BJ (cell line): Measurements from ENCODE around the gene NOTCH1. TPM values are rescaled to one million over a fixed set of nuclear protein-coding genes. Genes with fewer than 3 reads are reported as not detected.

ENCODE experiments used
- CTCF ChIA-PET: fragments of 350-600 bp; formaldehyde crosslinking; extraction: SDS; loops from one replicate; lab custom pipeline; 2021; ENCODE audit warnings: antibody characterized with exemption, inconsistent platforms; lab: Yijun Ruan, JAX
- POLR2A ChIA-PET: fragments of 300-600 bp; sonication (Branson Sonifier 250); formaldehyde crosslinking; extraction: SDS; loops from one replicate; lab custom pipeline; 2021; ENCODE audit warnings: antibody characterized with exemption; lab: Charles Lee
- DNase-seq: peaks from one replicate; pipeline ENCODE4 v3.0.0-alpha.2; 2011; ENCODE audit warnings: low read depth
- H3K27me3 ChIP-seq: 2 replicates; pipeline ENCODE4 v1.6.0; 2011; ENCODE audit warnings: low read length; ENCODE audit not compliant: control insufficient read depth, insufficient read depth
- H3K36me3 ChIP-seq: 2 replicates; pipeline ENCODE4 v1.5.1; 2011; ENCODE audit warnings: low read length; ENCODE audit not compliant: control insufficient read depth, insufficient read depth
- H3K4me3 ChIP-seq: 2 replicates; pipeline ENCODE4 v1.5.1; 2011; ENCODE audit warnings: low read depth, mild to moderate bottlenecking, control low read depth, low read length
- polyA plus RNA-seq: library from polyadenylated mRNA; depleted of rRNA; stranded (reverse); fragments of >200 nt; gene quantifications from 2 replicates; pipeline ENCODE4 v1.2.3, GENCODE V29; 2011
- TF ChIP-seq, protein P1 (sequence below): IDR thresholded peaks from 2 replicates; pipeline ENCODE4 v1.5.1; 2011; ENCODE audit warnings: low read depth, mild to moderate bottlenecking, control low read depth, inconsistent platforms, low read length, moderate library complexity; ENCODE audit not compliant: insufficient read depth

NOTCH1 gene
- polyA plus RNA-seq, 1 experiment, result 1.3 TPM

DNA sequence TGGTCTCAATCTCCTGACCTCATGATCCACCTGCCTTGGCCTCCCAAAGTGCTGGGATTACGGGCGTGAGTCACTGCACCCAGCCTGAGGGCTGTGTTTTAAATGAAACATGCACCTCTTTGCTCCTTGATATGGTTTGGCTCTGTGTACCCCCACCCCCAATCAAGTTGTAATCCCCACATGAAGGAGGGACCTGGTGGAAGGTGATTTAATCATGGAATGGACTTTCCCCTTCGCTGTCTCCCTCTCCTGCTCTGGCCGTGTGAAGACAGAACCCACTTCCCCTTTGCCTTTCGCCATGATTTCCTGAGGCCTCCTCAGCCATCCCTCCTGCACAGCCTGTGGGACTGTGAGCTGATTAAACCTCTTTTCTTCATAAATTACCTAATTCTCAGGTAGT is 12.5 kb upstream of the NOTCH1 start:
- no peak for DNase-seq
- ChIA-PET POLR2A (interaction anchor here (0.8 kb wide), 1 partner anchor 76 kb away, joined by 18 read pairs; no protein-coding TSS in a partner anchor), CTCF (no interaction called here)
- no peak overlapping the region for H3K4me3 ChIP-seq
- H3K36me3 ChIP-seq, result no peaks in the 10 kb centered on the region
- H3K27me3 ChIP-seq, result no peaks in the 10 kb centered on the region
- TF ChIP-seq, protein P1, sequence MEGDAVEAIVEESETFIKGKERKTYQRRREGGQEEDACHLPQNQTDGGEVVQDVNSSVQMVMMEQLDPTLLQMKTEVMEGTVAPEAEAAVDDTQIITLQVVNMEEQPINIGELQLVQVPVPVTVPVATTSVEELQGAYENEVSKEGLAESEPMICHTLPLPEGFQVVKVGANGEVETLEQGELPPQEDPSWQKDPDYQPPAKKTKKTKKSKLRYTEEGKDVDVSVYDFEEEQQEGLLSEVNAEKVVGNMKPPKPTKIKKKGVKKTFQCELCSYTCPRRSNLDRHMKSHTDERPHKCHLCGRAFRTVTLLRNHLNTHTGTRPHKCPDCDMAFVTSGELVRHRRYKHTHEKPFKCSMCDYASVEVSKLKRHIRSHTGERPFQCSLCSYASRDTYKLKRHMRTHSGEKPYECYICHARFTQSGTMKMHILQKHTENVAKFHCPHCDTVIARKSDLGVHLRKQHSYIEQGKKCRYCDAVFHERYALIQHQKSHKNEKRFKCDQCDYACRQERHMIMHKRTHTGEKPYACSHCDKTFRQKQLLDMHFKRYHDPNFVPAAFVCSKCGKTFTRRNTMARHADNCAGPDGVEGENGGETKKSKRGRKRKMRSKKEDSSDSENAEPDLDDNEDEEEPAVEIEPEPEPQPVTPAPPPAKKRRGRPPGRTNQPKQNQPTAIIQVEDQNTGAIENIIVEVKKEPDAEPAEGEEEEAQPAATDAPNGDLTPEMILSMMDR, result no peak

DNA sequence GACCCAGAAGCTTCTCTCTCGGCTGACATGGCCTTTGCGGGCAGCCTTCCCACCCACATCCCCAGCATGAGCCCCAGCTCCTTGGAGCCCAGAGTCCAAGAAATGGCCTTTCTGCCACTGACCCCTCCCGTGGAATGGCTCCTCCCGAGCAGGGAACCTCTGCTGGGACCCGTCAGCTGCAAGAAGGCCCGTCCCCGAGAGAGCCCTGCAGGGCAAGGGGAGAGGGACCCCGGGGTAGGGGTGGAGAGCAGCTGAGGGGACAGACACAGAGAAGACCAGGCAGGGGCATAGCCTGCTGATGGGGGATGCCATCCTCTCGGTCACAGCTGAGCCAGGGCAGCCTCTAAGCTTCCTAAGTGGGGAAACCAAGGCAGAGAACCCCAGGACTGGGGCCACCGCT is 11.2 kb upstream of the NOTCH1 start:
- no peak overlapping the region for H3K4me3 ChIP-seq
- ChIA-PET POLR2A (no interaction called here), CTCF (interaction anchor here (0.8 to 1.2 kb wide), 3 partner anchors 31 to 75 kb away, joined by 3 to 5 read pairs (median 3); no protein-coding TSS in a partner anchor)
- no peak for DNase-seq
- H3K27me3 ChIP-seq, result no peaks in the 10 kb centered on the region
- TF ChIP-seq, protein P1, result no peak
- no peaks in the 10 kb centered on the region for H3K36me3 ChIP-seq

DNA sequence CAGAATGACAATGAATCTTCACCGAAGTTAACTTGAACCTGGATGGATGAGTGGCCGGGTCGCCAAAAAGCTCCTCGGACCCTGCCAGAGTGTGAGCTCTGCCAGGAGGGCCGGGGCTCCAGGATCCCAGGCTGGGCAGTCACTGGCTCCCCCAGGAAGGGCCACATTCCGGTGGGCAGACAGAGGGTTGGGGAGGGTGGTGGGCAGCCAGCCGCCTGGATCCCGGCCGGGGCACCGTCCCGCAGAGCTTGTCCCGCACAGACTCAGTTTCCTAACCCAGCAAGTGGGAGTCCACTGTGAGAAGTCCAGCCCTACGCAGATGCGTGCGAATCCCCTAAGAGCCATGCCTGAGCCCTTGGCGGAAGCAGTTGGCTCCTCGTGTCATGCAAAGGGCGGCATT is 10.3 kb upstream of the NOTCH1 start:
- no peak for DNase-seq
- no peak overlapping the region for H3K4me3 ChIP-seq
- H3K36me3 ChIP-seq, result no peaks in the 10 kb centered on the region
- CTCF ChIA-PET, result no interaction called here
- no peaks in the 10 kb centered on the region for H3K27me3 ChIP-seq
- POLR2A ChIA-PET, result no interaction called here
- TF ChIP-seq, protein P1, result no peak

DNA sequence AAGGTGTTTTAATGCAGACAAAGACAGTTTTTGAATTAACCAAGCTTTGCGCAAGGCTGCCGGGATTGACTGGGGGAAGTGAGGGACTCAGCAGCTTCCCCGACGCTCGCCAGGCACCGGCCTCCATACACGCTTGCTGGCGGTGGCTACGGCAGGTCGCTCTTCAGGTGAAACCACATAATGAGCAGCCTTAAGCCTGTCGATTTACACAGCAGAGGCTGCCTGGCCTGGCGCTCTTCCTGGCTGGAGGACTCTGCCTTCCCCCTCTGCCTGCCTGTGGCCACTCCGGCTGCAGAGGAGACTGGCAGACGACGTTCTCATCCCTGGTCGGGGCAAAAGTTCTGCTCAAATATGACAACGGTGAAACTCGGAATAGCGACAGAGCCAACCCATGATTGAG is 9.0 kb upstream of the NOTCH1 start:
- ChIA-PET CTCF (interaction anchor here (1.1 kb wide), 1 partner anchor 9 kb away, joined by 3 read pairs; no protein-coding TSS in a partner anchor), POLR2A (no interaction called here)
- H3K27me3 ChIP-seq, result no peaks in the 10 kb centered on the region
- TF ChIP-seq, protein P1, result no peak
- DNase-seq, result no peak
- no peaks in the 10 kb centered on the region for H3K36me3 ChIP-seq
- no peak overlapping the region for H3K4me3 ChIP-seq

DNA sequence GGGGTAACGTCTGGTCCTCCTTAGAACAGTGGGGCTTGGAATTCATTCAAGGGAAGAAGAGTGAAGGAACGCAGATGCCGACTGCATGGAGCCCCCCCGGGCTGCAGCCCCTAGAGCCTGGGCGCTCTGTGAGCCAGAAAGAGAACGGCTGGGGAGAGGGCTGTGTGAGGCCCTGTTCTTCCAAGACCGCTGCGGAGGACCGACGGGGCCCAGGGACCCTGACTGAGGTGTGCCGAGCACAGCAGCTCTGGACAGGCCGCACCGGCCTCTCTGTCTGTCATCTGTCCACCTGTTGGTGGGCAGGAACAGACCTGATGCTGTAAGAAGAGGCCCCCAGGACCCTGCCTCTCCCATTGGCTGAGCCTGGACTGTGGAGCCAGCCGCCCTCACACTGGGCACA is 7.7 kb upstream of the NOTCH1 start:
- no peaks in the 10 kb centered on the region for H3K36me3 ChIP-seq
- no peaks in the 10 kb centered on the region for H3K27me3 ChIP-seq
- ChIA-PET POLR2A (no interaction called here), CTCF (no interaction called here)
- TF ChIP-seq, protein P1, result no peak
- H3K4me3 ChIP-seq, result no peak overlapping the region
- no peak for DNase-seq
